Loucy (cell line): Measurements from ENCODE around the gene RSPH10B.
"Not testable (repeated sequence)": the region's sequence is repeated elsewhere in the genome, so short reads cannot be mapped to it uniquely, and the experiment has no call there.

Source experiments
- EZH2phosphoT487 ChIP-seq: fragments of 200-600 bp; IDR thresholded peaks from 2 replicates; pipeline ENCODE4 v1.6.1; 2018; ENCODE audit warnings: antibody characterized with exemption, mild to moderate bottlenecking, moderate library complexity, borderline replicate concordance
- TF ChIP-seq, protein P1 (sequence below): fragments of 200-600 bp; sonication (generic); conservative IDR thresholded peaks from 2 replicates; pipeline ENCODE4 v1.5.1; 2014; ENCODE audit warnings: mild to moderate bottlenecking, antibody characterized with exemption, low read length

DNA sequence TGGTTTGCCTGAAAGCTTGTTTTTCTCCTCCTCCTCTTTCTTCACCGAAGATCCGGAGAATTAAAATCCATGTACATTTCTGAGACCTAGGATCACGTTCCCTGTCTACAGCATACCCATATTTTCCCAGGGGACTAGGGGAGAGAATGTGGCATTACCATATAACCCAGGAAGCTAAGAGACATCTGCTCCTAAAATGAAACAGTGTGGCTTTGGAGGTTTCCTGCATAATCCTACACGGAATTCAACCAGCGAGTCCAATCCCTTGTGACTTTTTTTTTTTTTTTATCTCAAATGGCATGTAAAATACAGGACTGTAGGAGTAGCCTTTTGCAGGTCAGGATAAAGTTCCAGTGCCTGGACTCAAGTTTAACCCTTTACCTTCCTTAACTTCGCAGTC, 61.7 kb downstream of the RSPH10B start:
- TF ChIP-seq, protein P1, sequence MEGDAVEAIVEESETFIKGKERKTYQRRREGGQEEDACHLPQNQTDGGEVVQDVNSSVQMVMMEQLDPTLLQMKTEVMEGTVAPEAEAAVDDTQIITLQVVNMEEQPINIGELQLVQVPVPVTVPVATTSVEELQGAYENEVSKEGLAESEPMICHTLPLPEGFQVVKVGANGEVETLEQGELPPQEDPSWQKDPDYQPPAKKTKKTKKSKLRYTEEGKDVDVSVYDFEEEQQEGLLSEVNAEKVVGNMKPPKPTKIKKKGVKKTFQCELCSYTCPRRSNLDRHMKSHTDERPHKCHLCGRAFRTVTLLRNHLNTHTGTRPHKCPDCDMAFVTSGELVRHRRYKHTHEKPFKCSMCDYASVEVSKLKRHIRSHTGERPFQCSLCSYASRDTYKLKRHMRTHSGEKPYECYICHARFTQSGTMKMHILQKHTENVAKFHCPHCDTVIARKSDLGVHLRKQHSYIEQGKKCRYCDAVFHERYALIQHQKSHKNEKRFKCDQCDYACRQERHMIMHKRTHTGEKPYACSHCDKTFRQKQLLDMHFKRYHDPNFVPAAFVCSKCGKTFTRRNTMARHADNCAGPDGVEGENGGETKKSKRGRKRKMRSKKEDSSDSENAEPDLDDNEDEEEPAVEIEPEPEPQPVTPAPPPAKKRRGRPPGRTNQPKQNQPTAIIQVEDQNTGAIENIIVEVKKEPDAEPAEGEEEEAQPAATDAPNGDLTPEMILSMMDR: not testable (repeated sequence)
- TF ChIP-seq EZH2phosphoT487: not testable (repeated sequence)
